ENCODE results near the gene SEMA6D.

- TF ChIP-seq, protein P1, sequence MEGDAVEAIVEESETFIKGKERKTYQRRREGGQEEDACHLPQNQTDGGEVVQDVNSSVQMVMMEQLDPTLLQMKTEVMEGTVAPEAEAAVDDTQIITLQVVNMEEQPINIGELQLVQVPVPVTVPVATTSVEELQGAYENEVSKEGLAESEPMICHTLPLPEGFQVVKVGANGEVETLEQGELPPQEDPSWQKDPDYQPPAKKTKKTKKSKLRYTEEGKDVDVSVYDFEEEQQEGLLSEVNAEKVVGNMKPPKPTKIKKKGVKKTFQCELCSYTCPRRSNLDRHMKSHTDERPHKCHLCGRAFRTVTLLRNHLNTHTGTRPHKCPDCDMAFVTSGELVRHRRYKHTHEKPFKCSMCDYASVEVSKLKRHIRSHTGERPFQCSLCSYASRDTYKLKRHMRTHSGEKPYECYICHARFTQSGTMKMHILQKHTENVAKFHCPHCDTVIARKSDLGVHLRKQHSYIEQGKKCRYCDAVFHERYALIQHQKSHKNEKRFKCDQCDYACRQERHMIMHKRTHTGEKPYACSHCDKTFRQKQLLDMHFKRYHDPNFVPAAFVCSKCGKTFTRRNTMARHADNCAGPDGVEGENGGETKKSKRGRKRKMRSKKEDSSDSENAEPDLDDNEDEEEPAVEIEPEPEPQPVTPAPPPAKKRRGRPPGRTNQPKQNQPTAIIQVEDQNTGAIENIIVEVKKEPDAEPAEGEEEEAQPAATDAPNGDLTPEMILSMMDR (IDR thresholded peaks at IDR 0.05; ENCODE audit: extremely low read depth in 1 of 2, insufficient read depth in 1 of 2, low read depth in 1 of 2, low read length in 2 of 2), result no peak
- TF ChIP-seq JUN (IDR thresholded peaks at IDR 0.05; ENCODE audit: borderline replicate concordance, insufficient read depth, insufficient read length, low read depth), result no peak
- TF ChIP-seq, protein P2, sequence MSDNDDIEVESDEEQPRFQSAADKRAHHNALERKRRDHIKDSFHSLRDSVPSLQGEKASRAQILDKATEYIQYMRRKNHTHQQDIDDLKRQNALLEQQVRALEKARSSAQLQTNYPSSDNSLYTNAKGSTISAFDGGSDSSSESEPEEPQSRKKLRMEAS (IDR thresholded peaks at IDR 0.05; ENCODE audit: insufficient read depth, insufficient read length), result peak; percentile 72
- TF ChIP-seq POLR2AphosphoS5 (IDR thresholded peaks at IDR 0.05; ENCODE audit: insufficient read depth, low read depth, low read length), result peak; percentile 29
- TF ChIP-seq EZH2 (IDR thresholded peaks at IDR 0.05; ENCODE audit: borderline replicate concordance, low read depth, low read length, severe bottlenecking), result no peak
- TF ChIP-seq MYC (IDR thresholded peaks at IDR 0.05; ENCODE audit: low read depth, low read length), result no peak
- TF ChIP-seq POLR2A (IDR thresholded peaks at IDR 0.05; ENCODE audit: low read depth, low read length), result peak; percentile 37
Measured at GRCh38 chr15:47673232-47673761, 44.0 kb upstream of the SEMA6D start.

All from endothelial cell of umbilical vein (primary cell).